Measurements from ENCODE around the gene FFAR3. TPM values are rescaled to one million over a fixed set of nuclear protein-coding genes. Genes with fewer than 3 reads are reported as not detected.

FFAR3 gene
- total RNA-seq, 1 donor from 2014 or later = not detected

DNA sequence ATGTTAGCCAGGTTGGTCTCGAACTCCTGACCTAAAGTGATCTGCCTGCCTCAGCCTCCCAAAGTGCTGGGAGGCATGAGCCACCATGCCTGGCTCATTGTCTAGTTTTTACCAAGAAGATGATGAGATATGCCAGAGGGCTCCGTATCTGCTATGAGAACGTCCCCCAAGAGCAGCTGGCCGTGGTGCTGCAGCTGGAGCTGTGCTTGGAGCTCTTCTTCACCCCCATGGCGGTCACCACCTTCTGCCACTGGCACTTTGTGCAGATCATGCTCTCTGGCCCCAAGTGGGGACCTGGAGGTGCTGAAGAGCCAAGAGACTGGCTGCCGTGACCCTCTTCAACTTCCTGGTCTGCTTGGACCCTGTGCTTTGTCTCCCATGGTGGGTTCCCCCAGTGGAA is 49.4 kb downstream of the FFAR3 start:
- no peak for TF ChIP-seq CTCF (IDR thresholded peaks at IDR 0.05)
- H3K9me3 Mint-ChIP-seq (ENCODE audit: low read depth) = peaks cover 3% of the 10 kb centered on the region

DNA sequence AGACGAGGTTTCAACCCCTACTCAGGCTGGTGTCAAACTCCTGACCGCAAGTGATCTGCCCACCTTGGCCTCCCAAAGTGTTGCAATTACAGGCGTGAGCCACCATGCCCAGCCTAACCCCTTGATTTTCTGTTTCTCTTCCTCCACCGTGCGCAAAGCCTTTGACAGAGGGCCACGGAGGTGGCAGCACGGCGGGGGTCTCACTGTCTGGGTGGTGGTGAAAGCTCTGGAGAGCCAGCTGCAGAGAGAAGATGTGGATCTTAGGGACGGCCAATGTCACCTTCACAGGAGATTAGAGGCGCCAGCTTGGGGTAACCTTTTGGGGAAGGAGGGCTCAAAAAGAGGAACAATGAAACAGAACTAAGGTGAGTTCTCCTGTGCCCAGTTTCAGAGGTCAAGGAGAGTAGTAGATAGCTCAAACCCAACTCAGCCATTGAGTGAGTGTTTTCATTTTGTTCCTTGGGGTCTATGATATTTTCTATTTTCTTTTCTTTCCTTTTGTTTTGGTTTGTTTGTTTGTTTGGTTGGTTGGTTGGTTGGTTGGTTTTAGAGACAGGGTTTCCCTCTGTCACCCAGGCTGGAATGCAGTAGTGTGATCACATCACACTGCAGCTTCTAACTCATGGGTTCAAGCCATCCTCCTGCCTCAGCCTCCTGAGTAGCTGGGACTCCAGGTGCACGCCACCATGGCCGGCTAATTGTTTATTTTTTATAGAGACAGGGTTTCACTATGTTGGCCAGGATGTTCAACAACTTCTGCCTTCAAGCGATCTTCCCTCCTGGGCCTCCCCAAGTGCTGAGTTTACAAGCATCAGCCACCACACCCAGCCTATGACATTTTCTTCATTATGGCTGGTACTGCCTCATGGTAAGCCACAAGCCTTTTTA is 50.3 kb downstream of the FFAR3 start:
- TF ChIP-seq CTCF (IDR thresholded peaks at IDR 0.05) = no peak
- no peak overlapping the region for H3K4me3 Mint-ChIP-seq (ENCODE audit: unreplicated experiment)
- H3K9me3 Mint-ChIP-seq (ENCODE audit: low read depth) = peaks cover 3% of the 10 kb centered on the region
- no peaks in the 10 kb centered on the region for H3K4me1 Mint-ChIP-seq (ENCODE audit: low read depth)
- H3K36me3 Mint-ChIP-seq (ENCODE audit: low read depth) = no peaks in the 10 kb centered on the region
- H3K27ac Mint-ChIP-seq (ENCODE audit: unreplicated experiment) = no peak overlapping the region
- no peak for DNase-seq (ENCODE audit: low spot score)
- peaks cover 22% of the 10 kb centered on the region for H3K27me3 Mint-ChIP-seq (ENCODE audit: low read depth)

More for the DNA sequence above, 49.4 kb downstream of the FFAR3 start:
- no peak overlapping the region for H3K4me3 Mint-ChIP-seq (ENCODE audit: unreplicated experiment)
- DNase-seq (ENCODE audit: low spot score) = no peak
- peaks cover 19% of the 10 kb centered on the region for H3K27me3 Mint-ChIP-seq (ENCODE audit: low read depth)
- H3K27ac Mint-ChIP-seq (ENCODE audit: unreplicated experiment) = no peak overlapping the region
- H3K36me3 Mint-ChIP-seq (ENCODE audit: low read depth) = no peaks in the 10 kb centered on the region
- no peaks in the 10 kb centered on the region for H3K4me1 Mint-ChIP-seq (ENCODE audit: low read depth)

- TF ChIP-seq CTCF (IDR thresholded peaks at IDR 0.05) = no peak
- Mint-ChIP-seq H3K4me3 (ENCODE audit: unreplicated experiment) (no peak overlapping the region), H3K36me3 (ENCODE audit: low read depth) (no peaks in the 10 kb centered on the region), H3K9me3 (ENCODE audit: low read depth) (peaks cover 3% of the 10 kb centered on the region), H3K4me1 (ENCODE audit: low read depth) (no peaks in the 10 kb centered on the region), H3K27ac (ENCODE audit: unreplicated experiment) (no peak overlapping the region), H3K27me3 (ENCODE audit: low read depth) (peaks cover 25% of the 10 kb centered on the region)
- no peak for DNase-seq (ENCODE audit: low spot score)
These were observed 50.9 kb downstream of the FFAR3 start for GRCh38 chr19:35409191-35409590.

Small RNA genes within 50 kb of the gene (microRNA-seq; reads per million reads assigned to microRNA genes)
- gene MIR5196 (ENCODE audit: borderline number of aligned reads) = not detected

Other genes starting within 250 kb of the FFAR3 start
- gene FXYD3, start 242.6 kb upstream of the FFAR3 start, total RNA-seq = not detected in 3 replicates
- 0.46 to 2.2 TPM (median 1.3 TPM) in 3 replicates for gene LGI4, start 223.4 kb upstream of the FFAR3 start, total RNA-seq
- gene FXYD1, start 219.6 kb upstream of the FFAR3 start, total RNA-seq = 2.9 to 7.8 TPM (median 7.1 TPM) in 3 replicates
- gene FXYD7, start 215.2 kb upstream of the FFAR3 start, total RNA-seq = not detected in 3 replicates
- gene FXYD5, start 203.7 kb upstream of the FFAR3 start, total RNA-seq = 108 to 114 TPM (median 113 TPM) in 3 replicates
- gene FAM187B, start 129.7 kb upstream of the FFAR3 start, total RNA-seq = not detected in 3 replicates
- 0.24 to 0.99 TPM (median 0.64 TPM) in 3 replicates for gene LSR, start 109.5 kb upstream of the FFAR3 start, total RNA-seq
- 86.1 to 101 TPM (median 86.3 TPM) in 3 replicates for gene USF2, start 89.5 kb upstream of the FFAR3 start, total RNA-seq
- gene HAMP, start 75.9 kb upstream of the FFAR3 start, total RNA-seq = not detected in 3 replicates
- gene MAG, start 66.3 kb upstream of the FFAR3 start, total RNA-seq = not detected in 3 replicates
- gene CD22, start 29.3 kb upstream of the FFAR3 start, total RNA-seq = not detected in 3 replicates
- not detected in 3 replicates for gene FFAR1, start 10.6 kb upstream of the FFAR3 start, total RNA-seq
- not detected in 3 replicates for gene GPR42, start 12.6 kb downstream of the FFAR3 start, total RNA-seq
- gene FFAR2, start 89.8 kb downstream of the FFAR3 start, total RNA-seq = not detected in 3 replicates
- not detected in 3 replicates for gene KRTDAP, start 132.0 kb downstream of the FFAR3 start, total RNA-seq
- 1.3 to 2.1 TPM in 2 of 3 replicates, not detected in the other for gene DMKN, start 155.2 kb downstream of the FFAR3 start, total RNA-seq
- 0.30 to 0.56 TPM (median 0.36 TPM) in 3 replicates for gene SBSN, start 169.9 kb downstream of the FFAR3 start, total RNA-seq
- gene GAPDHS, start 175.0 kb downstream of the FFAR3 start, total RNA-seq = not detected in 3 replicates
- 86.3 to 105 TPM (median 90.9 TPM) in 3 replicates for gene TMEM147, start 187.2 kb downstream of the FFAR3 start, total RNA-seq
- gene ATP4A, start 205.2 kb downstream of the FFAR3 start, total RNA-seq = not detected in 3 replicates
- not detected in 3 replicates for gene PMIS2, start 227.7 kb downstream of the FFAR3 start, total RNA-seq